Stimulated activated CD8-positive, alpha-beta memory T cell treated with anti-CD3 and anti-CD28 coated beads, Interleukin-7, amount 100 ng/mL, for 1 hour (primary cell): ENCODE results near the gene RPA3.
"Not testable (repeated sequence)": the region's sequence is repeated elsewhere in the genome, so short reads cannot be mapped to it uniquely, and the experiment has no call there.

ENCODE experiments used
- DNase-seq, 2 donors: peaks; one replicate each; pipeline ENCODE4 v3.0.0-alpha.2; 2020; ENCODE audit warnings: low read depth in 2 of 2

RPA3 gene

DNA sequence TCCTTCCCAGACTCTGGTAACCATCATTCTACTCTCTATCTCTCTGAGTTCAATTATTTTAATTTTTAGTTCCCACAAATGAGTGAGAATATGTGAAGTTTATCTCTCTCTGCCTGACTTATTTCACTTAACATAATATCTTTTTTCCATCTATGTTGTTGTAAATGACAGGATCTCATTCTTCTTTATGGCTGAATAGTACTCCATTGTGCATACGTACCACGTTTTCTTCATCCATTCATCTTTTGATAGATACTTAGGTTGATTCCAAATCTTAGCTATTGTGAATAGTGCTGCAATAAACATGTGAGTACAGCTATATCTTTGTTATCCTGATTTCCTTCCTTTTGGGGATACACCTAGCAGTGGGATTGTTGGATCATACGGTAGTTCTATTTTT, 23.9 kb downstream of the RPA3 start:
- DNase-seq = no peak

DNA sequence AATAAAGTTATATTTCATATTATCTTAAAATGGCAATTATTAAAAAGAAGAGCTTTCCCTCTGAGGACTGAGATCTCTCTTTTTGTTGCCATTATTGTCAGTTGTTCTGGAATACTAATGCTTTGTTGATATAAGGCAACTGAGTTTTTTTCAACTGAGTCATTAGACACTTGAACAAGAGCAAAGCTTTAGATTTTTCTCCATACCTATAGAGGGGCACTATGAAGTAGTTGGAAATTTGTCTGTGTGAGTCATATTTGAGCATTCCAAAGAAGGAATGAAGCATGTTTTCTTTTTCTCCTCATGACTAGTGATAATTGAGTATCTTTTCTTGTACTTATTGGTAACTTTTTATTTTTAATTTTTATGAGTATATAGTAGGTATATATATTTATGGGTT, 24.5 kb downstream of the RPA3 start:
- DNase-seq = no peak

DNA sequence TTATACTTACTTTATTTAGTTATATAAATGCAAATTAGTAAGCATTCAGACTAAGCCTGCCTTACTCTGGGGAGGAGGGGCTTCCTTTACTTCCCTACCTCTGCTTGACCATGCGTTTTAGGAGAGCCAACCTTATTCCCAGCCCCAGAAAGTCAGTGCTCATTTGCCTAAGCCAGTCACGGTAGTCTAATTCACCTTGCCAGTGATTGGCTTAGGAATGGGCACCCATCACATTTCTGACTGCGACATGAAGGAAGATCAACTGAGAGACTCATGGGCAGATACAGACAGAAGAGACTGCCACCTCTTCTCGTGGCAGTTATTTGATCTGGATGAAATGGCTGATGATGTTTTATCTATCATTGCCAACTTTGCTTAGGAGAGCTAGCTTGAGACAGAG, 29.5 kb downstream of the RPA3 start:
- DNase-seq = no peak

DNA sequence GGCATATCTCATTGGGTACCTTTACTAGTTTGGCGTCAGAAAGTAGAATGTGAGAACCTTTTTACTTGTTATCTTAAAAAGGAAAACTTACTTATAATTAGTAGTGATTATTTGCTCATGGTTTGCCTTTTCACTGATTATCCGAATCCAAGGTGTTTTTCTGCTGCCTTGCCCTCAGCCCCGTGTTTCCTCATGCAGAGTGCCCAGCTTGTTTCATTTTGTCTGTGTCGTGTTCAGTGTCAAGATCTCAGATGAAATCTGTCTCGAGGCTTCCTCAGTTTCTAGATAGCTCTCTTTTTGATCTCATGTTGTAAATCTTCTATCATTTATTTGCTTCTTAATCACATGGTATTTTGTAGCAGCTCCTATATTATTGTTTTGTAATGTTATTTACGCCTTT, 30.1 kb downstream of the RPA3 start:
- DNase-seq = no peak

DNA sequence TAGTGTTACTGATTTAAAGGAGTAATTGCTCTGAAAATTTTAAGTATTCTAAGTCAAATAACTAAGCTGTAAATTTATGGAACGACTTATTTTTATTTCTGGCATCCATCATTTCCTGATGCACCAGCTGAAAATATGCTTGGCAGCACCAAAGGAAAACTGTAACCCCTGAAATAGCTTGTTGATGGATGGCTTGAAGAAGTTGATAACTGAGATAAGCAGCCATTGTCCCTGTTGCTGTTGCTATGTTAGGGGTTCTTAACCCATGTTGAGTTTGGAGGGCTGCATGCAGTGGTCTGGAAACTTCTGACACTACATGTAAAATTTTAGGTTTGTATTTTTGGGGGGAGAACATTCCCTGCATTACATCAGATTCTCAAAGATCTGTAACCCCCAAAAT, 30.6 kb downstream of the RPA3 start:
- DNase-seq = no peak

DNA sequence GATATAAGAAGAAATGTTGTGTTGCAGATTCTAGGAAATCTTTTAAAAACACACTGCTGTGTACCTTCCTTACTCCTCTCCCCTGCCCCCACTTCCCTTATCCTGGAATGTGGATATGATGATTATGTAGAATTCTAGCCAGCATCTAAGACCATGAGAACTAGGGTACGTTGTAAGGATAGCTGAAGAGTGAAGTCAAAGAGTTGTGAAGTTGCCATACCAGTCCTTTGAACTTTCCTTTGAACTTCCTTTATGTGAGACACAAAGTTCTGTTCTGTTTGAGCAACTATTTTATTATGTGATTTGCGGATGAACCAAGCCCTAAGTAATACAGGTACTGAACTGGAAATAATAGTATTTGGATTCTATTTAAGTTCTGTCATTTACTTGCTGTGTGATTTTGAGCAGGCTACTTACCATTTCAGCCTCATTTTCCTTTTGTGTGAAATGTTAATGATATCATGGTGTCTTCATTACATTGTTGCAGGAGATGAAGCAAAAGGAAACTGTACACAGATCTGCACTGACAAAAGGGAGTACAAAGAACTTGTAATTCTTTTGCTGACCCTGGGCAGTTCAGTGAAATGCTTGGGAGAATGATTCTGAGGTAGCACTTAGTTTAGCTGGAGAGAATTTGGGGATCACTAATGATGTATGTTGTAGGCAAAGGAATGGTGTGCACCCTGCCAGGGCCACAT, 31.4 kb downstream of the RPA3 start:
- no peak for DNase-seq

DNA sequence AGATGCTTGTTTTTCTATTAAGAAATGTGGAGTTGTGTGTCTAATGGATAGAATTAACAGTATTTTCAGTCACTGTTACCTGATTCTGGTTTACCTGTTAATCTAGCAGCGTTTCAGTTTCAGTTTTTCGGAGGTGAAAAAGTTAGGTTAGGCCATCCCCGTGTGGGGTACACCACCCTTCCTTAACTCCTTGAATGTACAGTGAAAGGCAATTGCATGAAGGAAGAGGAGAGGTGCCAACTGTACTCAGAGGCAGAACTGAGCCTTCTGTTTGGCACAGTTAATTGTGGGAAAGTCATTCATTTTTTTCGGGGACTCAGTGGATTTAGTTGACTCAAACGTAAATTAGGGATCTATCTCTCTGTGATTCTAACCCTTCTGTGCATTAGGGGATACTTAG, 35.5 kb downstream of the RPA3 start:
- no peak for DNase-seq

DNA sequence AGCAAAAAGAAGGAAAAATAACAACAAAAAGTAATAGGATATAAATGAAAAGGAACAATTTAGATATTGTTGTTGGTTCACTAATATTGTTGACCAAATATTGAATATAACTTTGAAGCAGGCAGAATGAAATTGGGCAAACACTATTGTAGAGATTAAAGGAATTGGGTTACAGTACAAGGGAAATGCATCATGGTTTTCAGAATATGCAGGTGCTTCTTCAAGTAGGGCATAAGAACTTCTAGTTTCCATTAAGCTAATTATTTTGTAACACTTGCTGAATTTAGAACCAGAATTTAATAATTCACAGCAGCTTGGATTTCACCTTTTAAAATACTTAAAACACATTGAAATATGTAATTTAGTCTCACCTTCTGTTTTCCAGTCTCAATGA, 36.5 kb downstream of the RPA3 start:
- no peak for DNase-seq

DNA sequence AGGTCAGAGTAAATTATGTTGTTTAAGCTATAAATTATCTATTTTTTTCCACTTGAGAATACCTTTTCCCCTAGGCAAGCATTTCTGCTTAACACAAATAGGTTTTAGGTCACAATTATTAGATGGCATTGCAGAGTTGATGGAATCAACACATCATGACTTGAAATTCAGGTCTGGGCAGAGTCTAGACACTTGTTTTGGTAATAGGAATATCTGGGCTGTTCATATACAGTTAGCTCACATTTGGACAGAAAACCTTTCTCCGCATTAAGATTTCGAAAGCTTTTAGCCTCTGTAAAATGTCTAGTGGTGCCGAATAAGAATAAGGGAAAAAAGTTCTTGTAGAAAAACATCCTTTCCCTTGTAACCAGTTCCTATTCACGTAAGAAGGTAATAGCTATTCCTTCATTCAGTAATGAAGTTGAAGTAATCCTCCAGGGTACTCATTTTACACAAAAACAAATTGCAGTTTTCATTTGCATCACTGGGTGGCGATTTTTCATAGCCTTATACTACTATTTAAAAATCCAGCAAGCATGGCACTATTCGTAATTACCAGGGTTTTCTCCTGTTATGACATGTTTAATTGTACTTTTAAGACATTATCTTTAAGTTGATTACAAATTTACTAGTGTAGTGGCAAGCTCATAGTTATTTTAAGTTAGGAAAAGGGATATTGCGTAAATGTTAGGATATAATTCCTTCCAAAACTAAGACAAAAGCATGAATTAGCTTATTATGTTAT, 37.0 kb downstream of the RPA3 start:
- DNase-seq = no peak

DNA sequence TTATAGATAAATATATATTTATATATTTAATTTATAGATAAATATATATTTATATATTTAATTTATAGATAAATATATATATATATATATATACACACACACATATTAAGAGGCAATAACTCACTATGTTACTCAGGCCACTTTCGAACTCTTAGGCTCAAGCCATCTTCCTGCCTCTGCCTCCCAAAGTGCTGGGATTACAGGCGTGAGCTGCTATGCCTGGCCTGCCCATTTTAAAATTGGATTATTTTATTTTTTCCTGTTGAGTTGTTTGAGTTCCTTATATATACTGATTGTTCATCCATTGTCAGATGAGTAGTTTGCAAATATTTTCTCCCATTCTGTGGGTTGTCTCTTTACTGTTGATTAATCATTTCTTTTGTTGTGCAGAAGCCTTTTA, 38.8 kb downstream of the RPA3 start:
- not testable (repeated sequence) for DNase-seq

DNA sequence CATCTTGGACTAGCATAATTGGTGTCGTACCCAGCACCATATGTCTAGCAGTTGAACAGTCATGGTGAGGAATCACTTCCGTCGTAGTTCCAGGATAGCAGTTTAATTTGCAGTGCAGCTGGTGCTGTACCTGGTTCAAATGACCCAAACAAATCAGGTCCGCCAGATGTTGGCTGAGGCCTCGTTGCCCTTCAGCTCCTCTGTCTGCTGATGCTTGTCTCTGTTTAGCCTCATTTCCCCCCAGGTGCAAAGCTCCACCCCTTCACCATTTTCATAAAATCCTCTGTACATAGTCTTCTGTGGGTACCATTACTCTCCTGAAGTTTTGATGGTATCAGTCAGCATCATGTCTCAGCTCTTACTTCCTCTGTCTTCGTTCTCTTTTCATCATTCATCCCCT, 42.7 kb downstream of the RPA3 start:
- no peak for DNase-seq

DNA sequence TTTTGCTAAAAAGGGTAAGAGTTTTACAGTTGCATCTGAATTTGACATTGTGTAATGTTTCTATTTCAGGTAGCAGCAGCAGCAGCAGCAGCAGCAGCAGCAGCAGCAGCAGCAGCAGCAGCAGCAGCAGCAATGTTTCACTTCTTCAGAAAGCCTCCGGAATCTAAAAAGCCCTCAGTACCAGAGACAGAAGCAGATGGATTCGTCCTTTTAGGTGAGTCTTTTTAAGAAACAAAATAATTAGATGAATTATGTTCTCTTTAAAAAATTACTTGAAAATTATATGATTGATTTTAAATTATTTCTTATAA, 45.2 kb downstream of the RPA3 start:
- DNase-seq = no peak

DNA sequence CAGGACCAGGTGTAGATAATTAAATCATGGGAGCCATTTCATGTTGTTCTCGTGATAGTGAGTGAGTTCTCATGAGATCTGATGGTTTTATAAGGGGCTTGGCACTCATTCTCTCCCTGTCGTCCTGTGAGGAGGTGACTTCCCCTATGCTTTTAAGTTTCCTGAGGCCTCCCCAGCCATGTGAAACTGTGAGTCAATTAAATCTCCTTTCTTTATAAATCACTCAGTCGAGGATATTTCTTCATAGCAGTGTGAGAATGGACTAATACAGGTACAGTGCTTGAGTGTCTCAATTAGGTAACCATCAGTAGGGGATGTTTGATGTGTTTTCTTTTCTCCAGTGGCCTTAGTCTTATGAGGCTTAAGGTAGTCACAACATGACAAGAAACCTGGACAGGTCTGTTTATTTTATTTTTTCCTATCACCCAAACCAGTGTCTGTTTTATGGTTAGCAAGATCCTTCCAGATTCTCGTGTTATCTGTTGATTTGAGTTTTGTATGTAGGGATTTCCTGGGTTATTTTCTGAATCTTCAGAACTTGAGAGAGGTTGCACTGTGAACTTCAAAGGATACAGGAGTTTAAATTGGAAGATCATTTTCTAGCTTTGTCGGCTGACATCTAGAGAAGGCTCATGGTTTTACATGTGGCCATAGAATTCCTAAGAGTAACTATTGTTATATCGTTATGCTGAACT, 45.7 kb downstream of the RPA3 start:
- DNase-seq = no peak

DNA sequence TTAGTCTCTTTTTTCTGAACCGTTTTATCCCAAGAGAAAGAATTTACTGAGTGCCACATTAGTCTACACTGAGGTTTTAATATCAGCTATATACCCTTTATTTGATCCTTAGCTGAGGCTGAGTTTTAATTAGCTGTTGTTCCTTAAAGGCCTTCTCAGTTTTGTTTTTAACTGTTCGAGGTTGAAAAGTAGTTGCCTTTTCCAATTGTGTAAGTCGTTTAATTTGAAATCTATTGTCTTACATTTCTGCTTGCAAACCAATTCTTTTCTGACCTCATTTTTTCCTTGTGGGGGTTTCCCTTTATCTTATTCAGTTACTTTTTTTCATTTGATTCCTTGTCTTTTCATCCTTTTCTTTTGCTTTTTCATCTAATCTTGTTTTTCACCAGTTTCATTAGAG, 47.0 kb downstream of the RPA3 start:
- no peak for DNase-seq

DNA sequence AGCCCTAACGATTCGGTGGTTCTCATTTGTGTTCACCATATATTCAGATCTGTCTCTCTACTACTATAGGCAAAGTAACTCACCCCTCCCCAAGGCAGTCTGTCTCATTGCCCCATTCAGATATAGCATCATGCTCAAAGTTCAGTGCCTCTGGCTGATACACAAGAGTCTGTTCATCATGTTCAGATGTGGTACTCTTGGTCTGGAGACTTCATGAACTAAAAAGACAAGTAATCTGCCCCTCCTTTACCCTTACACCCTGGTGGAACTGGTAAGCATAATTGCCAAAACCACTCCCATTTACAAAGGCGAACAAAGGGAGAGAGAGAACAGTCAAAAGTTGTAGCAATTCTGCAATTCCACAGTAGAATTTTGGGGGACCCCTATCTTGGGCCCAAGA, 47.9 kb downstream of the RPA3 start:
- no peak for DNase-seq

DNA sequence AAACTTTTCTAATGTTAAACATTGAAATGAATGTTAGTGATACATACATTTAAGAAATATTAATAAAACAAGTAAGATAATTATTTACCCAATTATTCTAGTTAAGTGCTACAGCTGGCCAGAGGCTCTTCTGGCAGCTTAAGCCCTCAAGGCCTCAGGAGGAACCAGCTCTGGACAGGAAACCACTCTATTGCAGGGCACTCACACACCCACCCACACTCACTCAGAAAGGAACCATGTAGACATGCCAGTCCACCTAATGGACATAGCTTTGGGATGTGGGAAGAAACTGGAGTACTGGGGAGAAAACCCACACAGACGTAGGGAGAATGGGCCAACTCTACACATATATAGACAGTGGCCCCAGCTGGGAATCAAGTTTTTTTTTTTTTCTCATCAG, 49.7 kb downstream of the RPA3 start:
- no peak for DNase-seq

DNA sequence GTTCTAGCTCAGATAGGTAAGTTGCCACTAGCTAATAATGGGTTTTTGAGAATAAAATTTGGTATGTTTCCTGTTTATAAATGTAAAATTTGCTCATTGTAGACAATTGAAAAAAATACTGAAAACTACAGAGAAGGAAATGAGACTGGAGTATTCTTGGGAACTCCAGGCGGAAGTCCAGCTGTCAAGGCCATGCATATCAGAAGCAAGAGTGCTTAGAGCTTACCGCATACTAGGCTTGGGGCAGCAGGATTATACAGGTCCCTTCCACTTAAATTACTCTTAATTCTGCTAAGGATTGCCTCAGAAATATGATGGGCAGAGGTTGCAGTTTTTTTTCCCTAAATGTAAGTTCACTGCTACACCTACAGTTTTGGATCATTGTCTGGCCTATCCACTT, 51.2 kb downstream of the RPA3 start:
- no peak for DNase-seq

DNA sequence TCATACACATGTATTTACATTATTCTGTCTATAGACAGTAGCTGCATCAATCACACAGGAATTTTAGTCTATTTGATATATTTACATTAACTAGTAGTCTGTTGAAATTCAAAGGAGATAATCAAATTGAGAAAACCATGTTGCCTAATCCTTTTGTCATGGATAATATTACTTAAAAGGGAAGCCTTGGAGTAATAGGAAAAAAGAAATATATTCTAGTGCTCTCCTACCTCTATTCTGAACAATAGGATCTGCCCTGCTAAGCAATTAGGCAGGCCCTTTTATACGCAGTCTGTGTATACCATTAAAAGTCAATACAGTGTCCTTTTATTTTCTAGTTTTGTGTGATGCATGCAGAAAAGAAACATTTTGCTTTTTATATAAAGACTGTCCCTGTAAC, 53.4 kb downstream of the RPA3 start:
- DNase-seq = no peak

DNA sequence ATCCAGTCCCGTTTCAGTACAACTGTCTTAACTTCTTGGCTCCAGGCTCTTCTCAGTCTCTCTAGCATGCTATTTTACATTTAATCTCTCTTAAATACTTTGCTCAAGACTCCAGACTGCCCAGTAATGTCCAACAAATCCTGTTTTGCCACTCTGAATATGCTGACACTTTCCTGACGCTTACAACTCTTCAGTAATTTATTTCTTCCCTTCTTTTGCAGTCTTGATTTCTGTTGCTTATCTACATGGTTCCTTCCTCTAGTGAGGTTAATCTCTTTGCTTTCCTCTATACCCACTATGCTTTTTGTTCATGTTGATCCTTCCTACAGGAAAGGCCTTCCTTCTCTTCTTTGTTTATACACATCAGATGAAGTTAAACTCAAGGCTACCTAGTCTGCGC, 54.1 kb downstream of the RPA3 start:
- DNase-seq = no peak

DNA sequence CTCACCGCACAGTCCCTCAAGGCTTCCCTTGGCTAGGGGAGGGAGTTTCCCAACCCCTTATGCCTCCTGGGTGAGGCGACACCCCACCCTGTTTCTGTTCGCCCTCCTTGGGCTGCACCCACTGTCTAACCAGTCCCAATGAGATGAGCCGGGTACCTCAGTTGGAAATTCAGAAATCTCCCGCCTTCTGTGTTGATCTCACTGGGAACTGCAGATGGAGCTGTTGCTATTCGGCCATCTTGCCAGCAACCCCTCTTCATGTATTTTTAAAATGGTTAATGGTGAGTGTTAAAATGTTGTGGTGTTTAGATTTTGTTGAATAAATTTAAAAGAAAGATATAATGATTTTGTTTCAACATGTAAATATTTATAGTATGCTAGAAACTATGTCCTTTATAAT, 55.9 kb downstream of the RPA3 start:
- no peak for DNase-seq

DNA sequence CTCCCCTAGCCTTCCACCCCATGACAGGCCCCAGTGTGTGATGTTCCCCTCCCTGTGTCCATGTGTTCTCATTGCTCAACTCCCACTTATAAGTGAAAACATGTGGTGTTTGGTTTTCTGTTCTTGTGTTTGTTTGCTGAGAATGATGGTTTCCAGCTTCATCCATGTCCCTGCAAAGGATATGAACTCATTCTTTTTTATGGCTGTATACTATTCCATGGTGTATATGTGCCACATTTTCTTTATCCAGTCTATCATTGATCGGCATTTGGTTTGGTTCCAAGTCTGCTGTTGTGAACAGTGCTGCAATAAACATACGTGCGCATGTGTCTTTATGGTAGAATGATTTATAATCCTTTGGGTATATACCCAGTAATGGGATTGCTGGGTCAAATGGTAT, 61.9 kb downstream of the RPA3 start:
- not testable (repeated sequence) for DNase-seq

DNA sequence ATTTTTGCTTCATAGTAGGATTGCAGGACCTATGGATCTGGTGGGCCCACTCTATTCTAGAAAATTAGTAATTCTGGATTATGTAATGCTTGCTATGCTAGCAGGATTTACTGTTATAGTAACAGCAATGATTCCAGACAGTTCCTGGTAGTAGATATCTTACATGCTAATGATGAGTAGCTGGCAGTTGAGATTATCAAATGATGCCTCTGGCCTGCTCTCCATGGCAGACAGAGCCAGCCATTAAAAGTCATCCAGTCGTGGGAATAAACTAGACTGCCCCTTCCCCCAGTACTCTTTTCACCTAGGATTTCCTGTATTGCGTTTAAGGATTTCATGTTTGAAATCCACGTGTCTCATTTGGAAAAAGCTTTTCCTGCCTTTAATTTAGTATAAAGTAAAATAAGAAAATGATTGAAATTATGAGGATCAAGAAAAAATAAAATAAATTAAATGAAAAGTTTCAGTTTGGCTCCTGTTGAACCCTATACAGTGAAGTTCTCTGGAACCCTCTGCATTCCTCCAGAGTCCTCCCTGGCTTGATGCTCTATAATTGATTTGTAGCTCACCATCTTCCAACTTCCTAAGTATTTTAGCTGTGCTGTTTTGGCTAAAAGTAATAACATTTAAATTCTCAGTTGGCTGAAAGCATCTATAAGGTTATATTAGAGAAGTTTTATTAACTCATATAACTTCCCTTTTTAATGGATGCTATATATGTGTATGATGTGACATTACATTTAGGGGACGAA, 63.3 kb downstream of the RPA3 start:
- DNase-seq = no peak
